IMR-90 (cell line): ENCODE results near the gene BTF3. TPM values are rescaled to one million over a fixed set of nuclear protein-coding genes. Genes with fewer than 3 reads are reported as not detected.
"Not testable (repeated sequence)": the region's sequence is repeated elsewhere in the genome, so short reads cannot be mapped to it uniquely, and the experiment has no call there.

Source experiments
- ATAC-seq: fragments of 200-7000 bp; cut with Tn5 transposase; 2 replicates; pipeline ENCODE4 v1.9.1; 2020; ENCODE audit warnings: low read depth, mild to moderate bottlenecking, moderate library complexity
- BruUV-seq: library from RNA; stranded (reverse); fragments of 400-500 nt; replicated peaks from 2 replicates; lab custom pipeline; 2021; lab: Mats Ljungman, UMichigan
- CTCF ChIA-PET: fragments of 300-600 bp; formaldehyde crosslinking; extraction: SDS; loops from one replicate; lab custom pipeline; 2021; ENCODE audit warnings: antibody characterized with exemption; lab: Yijun Ruan, JAX
- POLR2A ChIA-PET: fragments of 300-600 bp; sonication (Branson Sonifier 250); formaldehyde crosslinking; loops from one replicate; lab custom pipeline; 2022; ENCODE audit warnings: antibody characterized with exemption; ENCODE audit not compliant: unreplicated experiment; lab: Charles Lee
- DNase-seq: peaks from one replicate; pipeline ENCODE4 v3.0.0; 2013
- H2AFZ ChIP-seq: replicated peaks from 2 replicates; pipeline ENCODE3; 2013; ENCODE audit warnings: low read length, mild to moderate bottlenecking; ENCODE audit not compliant: poor library complexity
- H2AK5ac ChIP-seq: 2 replicates; pipeline ENCODE4 v1.6.1; 2013; ENCODE audit warnings: low read depth, low read length, inconsistent platforms
- H2AK9ac ChIP-seq: replicated peaks from 2 replicates; pipeline ENCODE3; 2013; ENCODE audit warnings: mild to moderate bottlenecking, low read depth, low read length, moderate library complexity; ENCODE audit not compliant: poor library complexity
- H2BK120ac ChIP-seq: 2 replicates; pipeline ENCODE4 v1.6.1; 2013; ENCODE audit warnings: low read depth, low read length, inconsistent platforms
- H2BK15ac ChIP-seq: 3 replicates; pipeline ENCODE4 v1.6.1; 2013; ENCODE audit warnings: low read depth, low read length, inconsistent platforms
- H2BK20ac ChIP-seq: 2 replicates; pipeline ENCODE4 v1.6.1; 2013; ENCODE audit warnings: low read depth, mild to moderate bottlenecking, inconsistent platforms, low read length, moderate library complexity
- H2BK5ac ChIP-seq: 2 replicates; pipeline ENCODE4 v1.6.1; 2013; ENCODE audit warnings: mild to moderate bottlenecking, low read depth, low read length, inconsistent platforms; ENCODE audit not compliant: poor library complexity, severe bottlenecking
- H3K14ac ChIP-seq: replicated peaks from 2 replicates; pipeline ENCODE4 v1.6.1; 2013; ENCODE audit warnings: low read depth, low read length, inconsistent platforms
- H3K18ac ChIP-seq: 2 replicates; pipeline ENCODE4 v1.6.1; 2013; ENCODE audit warnings: low read depth, low read length, control low read depth
- H3K23ac ChIP-seq: 2 replicates; pipeline ENCODE4 v1.6.1; 2013; ENCODE audit warnings: low read depth, low read length, inconsistent platforms
- H3K27ac ChIP-seq: 2 replicates; pipeline ENCODE4 v1.5.1; 2013; ENCODE audit warnings: mild to moderate bottlenecking, control low read depth, low read length; ENCODE audit not compliant: insufficient read depth
- H3K27me3 ChIP-seq: 2 replicates; pipeline ENCODE4 v1.6.1; 2013; ENCODE audit warnings: low read length; ENCODE audit not compliant: control insufficient read depth, insufficient read depth
- H3K36me3 ChIP-seq: 2 replicates; pipeline ENCODE4 v1.6.1; 2013; ENCODE audit warnings: low read length, mixed read lengths; ENCODE audit not compliant: control insufficient read depth, insufficient read depth
- H3K4ac ChIP-seq: 2 replicates; pipeline ENCODE4 v1.6.1; 2013; ENCODE audit warnings: low read depth, low read length, inconsistent platforms
- H3K4me1 ChIP-seq: 2 replicates; pipeline ENCODE4 v1.6.1; 2013; ENCODE audit warnings: low read length, mixed read lengths; ENCODE audit not compliant: control insufficient read depth, insufficient read depth
- H3K4me2 ChIP-seq: 2 replicates; pipeline ENCODE4 v1.6.1; 2013; ENCODE audit warnings: low read depth, mild to moderate bottlenecking, control low read depth, low read length, moderate library complexity
- H3K4me3 ChIP-seq: 2 replicates; pipeline ENCODE4 v1.5.1; 2013; ENCODE audit warnings: low read depth, mild to moderate bottlenecking, control low read depth, low read length, moderate library complexity; ENCODE audit not compliant: insufficient read depth
- H3K56ac ChIP-seq: 2 replicates; pipeline ENCODE4 v1.6.1; 2013; ENCODE audit warnings: low read length, inconsistent platforms; ENCODE audit not compliant: insufficient read depth; ENCODE audit errors: extremely low read depth
- H3K79me1 ChIP-seq, 2 experiments: 2 replicates each; pipeline ENCODE4 v1.6.1; 2013; ENCODE audit warnings: low read length in 2 of 2, inconsistent platforms in 1 of 2, low read depth in 1 of 2
- H3K9ac ChIP-seq: 2 replicates; pipeline ENCODE4 v1.6.1; 2013; ENCODE audit warnings: low read depth, low read length, control low read depth
- H3K9me1 ChIP-seq: 2 replicates; pipeline ENCODE4 v1.6.1; 2013; ENCODE audit warnings: low read length, inconsistent platforms; ENCODE audit not compliant: insufficient read depth
- H3K9me3 ChIP-seq: 2 replicates; pipeline ENCODE4 v1.6.1; 2013; ENCODE audit warnings: low read length; ENCODE audit not compliant: control insufficient read depth, insufficient read depth
- H4K20me1 ChIP-seq: 2 replicates; pipeline ENCODE4 v1.6.1; 2013; ENCODE audit warnings: low read length, inconsistent platforms; ENCODE audit not compliant: insufficient read depth
- H4K5ac ChIP-seq: 2 replicates; pipeline ENCODE4 v1.6.1; 2013; ENCODE audit warnings: mild to moderate bottlenecking, low read depth, low read length, control low read depth
- H4K8ac ChIP-seq, 2 experiments: 2 replicates each; pipeline ENCODE4 v1.6.1; 2013; ENCODE audit warnings: low read depth in 2 of 2, low read length in 2 of 2, control low read depth in 1 of 2, inconsistent platforms in 1 of 2
- H4K91ac ChIP-seq: 2 replicates; pipeline ENCODE4 v1.6.1; 2013; ENCODE audit warnings: low read depth, low read length, inconsistent platforms; ENCODE audit not compliant: insufficient read depth
- WGBS, 2 experiments: methylation state at CpG; one replicate each; pipeline versions ENCODE4 v1.1.5 to v1.1.7; 2013; ENCODE audit warnings: missing lambda C conversion rate in 2 of 2; ENCODE audit not compliant: insufficient read length in 1 of 2; ENCODE audit errors: extremely low coverage in 2 of 2; 5-methylcytosine and 5-hydroxymethylcytosine counted together
- dilution Hi-C: fragments of 300-500 bp; cut with HindIII; formaldehyde crosslinking; loops from one replicate; pipeline ENCODE4 v1.14.3; 2018; ENCODE audit warnings: low sequenced_read_pairs; ENCODE audit not compliant: unreplicated experiment
- in situ Hi-C: fragments of 300-500 bp; cut with MboI; formaldehyde crosslinking; loops from 3 replicates; pipeline ENCODE4 v1.14.3; 2019; ENCODE audit warnings: low sequenced_read_pairs, inconsistent platforms, mixed read lengths
- intact Hi-C: fragments of 100-400 bp; cut with micrococcal nuclease; formaldehyde crosslinking; loops from 2 replicates; pipeline ENCODE4 v1.10.0; 2022
- polyA plus RNA-seq, 3 experiments: library from polyadenylated mRNA; depleted of rRNA; stranded (reverse); fragments of >200 nt; gene quantifications; 2 replicates each; pipeline ENCODE4 v1.2.3, GENCODE V29; 2012; ENCODE audit warnings: low replicate concordance in 1 of 3
- total RNA-seq: library from RNA; depleted of rRNA; stranded (reverse); fragments of >200 nt; gene quantifications from 2 replicates; pipeline ENCODE4 v1.2.3, GENCODE V29; 2012

BTF3 gene
- total and polyA plus RNA-seq, 2 of the 4 experiments (the other 2 are of a cell fraction), result 225 to 443 TPM

DNA sequence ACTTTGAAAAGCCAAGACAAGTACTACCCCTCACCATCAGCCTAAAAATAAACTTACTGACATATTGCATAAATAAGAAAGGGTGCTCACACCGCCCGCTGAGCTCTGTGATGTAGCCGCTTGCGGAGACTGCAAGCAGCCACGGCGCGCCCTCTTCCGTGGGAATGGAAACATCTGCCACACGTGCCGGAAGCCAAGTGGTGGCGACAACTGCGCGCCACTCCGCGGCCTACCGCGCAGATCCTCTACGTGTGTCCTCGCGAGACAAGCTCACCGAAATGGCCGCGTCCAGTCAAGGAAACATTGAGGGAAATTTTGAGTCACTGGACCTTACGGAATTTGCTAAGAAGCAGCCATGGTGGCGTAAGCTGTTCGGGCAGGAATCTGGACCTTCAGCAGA, 10.3 kb downstream of the BTF3 start:
- H2BK15ac ChIP-seq, BruUV-seq, H4K8ac ChIP-seq, H2BK20ac ChIP-seq, H4K20me1 ChIP-seq, DNase-seq, H3K9me1 ChIP-seq, H3K4me2 ChIP-seq, H2BK120ac ChIP-seq, H3K9me3 ChIP-seq, POLR2A ChIA-PET, H3K56ac ChIP-seq, H3K4me3 ChIP-seq, H3K9ac ChIP-seq, H2AFZ ChIP-seq, H3K4ac ChIP-seq, H4K91ac ChIP-seq, H3K23ac ChIP-seq, dilution Hi-C loops, intact Hi-C loops, H3K27ac ChIP-seq, in situ Hi-C loops, H3K4me1 ChIP-seq, H2BK5ac ChIP-seq, H3K14ac ChIP-seq, H3K18ac ChIP-seq, H3K27me3 ChIP-seq, H4K5ac ChIP-seq, H2AK5ac ChIP-seq, H2AK9ac ChIP-seq: not testable (repeated sequence)
- Histone ChIP-seq H3K79me1 (peaks cover 4 to 10% of the 10 kb centered on the region in 2 experiments; a peak in 3 of 4 replicates), H3K36me3 (peaks cover 12% of the 10 kb centered on the region)
- WGBS, 2 experiments, result 87% methylated on average over 24 of the region's 26 CpGs; no CpG with 5 or more reads in 1 of the 2 experiments
- 0 out of 2 replicates have a peak, but pooled peaks have one; percentile 16 for ATAC-seq
- CTCF ChIA-PET, result interaction anchor here (1.7 kb wide), 1 partner anchor 12 kb away, joined by 4 read pairs; no protein-coding TSS in a partner anchor
